Stimulated activated CD4-positive, alpha-beta T cell treated with anti-CD3 and anti-CD28 coated beads, Interleukin-15, amount 100 ng/mL, for 24 hours (primary cell): ENCODE data around the gene GALNT15.

ENCODE experiments used
- DNase-seq: peaks from one replicate; pipeline ENCODE4 v3.0.0-alpha.2; 2020

Gene GALNT15

DNA sequence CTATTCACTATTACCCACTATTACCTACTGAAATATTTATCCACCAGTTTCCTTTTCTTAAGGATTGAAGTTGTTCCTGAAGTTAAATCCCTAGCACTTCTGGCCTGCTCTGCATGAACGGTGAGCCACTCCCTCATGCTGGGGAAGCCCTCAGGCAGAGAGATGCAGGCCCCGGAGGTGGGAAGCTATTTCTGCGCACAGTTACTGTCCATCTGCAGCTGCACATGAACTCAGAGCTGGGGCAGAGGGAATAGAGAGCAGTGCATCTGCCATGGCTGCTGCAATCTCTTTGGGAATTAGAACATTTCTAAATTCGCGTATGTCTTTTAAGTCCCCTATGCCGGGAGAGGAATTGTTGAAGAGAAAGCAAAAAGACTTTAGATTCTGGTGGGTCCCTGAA is 6.3 kb upstream of the GALNT15 start:
- no peak for DNase-seq

DNA sequence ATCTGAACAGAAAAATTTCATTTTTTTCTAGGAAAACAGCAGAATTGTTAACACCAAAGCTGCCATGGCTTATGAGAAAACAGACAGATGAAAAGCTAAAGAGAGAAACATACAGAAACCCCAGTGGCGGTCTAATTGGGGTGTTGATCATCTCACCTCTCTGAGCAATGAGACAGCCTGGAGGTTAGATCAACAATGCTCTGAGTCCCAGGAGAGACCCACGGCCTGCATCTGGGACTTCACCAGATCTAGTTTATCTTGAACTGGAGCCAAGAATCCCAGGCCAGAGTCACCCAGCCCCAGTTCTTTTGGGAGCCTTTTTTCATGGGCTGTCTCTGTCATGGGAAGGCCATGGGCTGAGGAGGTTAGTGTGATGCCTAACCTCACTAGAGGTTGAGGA is 3.5 kb upstream of the GALNT15 start:
- DNase-seq, result no peak

DNA sequence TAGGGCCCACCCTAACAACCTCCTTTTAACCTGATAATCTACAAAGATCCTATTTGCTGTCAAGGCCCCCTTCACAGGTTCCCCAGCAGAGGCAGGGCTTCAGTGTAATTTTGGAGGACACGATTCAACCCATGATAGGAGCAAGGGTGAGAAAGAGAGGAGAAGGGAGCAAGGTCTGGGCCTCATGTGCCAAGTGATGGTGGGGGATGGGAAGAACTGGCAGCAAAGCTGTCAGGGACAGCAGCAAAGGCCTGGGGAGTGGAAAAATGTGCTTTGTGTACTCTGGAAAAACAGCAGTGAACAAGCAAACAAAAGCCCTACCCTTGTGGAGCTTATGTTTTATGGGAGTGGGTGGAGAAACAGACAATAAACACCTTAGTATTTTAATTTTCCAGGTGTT is 2.7 kb upstream of the GALNT15 start:
- no peak for DNase-seq

DNA sequence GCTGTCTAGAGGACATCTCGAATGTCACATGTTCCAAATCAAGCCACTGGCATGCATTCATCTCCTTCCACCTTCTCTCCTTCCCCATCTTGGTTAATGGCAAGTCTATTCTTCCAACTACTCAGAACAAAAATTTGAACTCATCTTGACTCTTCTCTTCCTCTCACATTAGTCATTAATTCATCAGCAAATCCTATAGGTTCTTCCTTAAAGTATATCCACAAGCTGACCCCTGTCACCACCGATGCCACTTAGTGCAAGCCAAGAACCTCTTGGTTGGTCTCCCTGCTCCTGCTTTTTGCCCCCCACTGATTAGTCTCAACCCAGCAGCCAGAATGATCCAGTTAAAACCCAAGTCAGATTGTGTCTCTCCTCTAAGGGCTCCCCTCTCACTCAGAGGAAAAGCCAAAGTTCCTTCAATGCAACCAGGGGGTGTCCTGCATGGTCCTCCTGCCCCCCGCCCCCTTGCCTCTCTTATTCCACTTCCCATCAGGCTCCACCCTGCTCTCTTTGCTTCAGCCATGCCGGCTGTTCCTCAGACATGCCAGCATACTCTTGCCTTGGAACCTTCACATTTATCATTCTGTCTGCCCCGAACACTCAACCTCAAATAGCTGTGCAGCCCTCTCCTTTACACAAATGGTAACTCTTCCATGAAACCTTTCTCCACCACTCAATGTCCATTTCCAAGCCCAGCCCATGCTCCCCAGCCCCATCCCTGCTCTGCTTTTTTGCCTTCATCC is 1.0 kb upstream of the GALNT15 start:
- no peak for DNase-seq

DNA sequence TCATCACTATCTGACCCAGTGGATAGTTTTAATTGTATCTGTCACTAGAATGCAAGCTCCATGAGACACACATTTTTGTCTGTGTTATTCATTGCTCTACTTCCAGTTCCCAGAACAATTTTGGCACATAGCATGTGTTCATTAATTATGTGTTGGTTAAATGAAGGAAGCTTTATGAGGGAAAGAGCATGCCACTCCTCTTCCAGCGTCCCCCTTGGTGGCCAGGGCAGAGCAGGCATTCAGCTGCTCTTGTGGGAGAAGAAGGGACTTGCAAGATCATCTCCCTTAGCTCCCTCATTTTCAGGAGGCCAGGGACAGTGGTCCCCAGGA is 489 bp upstream of the GALNT15 start:
- no peak for DNase-seq

DNA sequence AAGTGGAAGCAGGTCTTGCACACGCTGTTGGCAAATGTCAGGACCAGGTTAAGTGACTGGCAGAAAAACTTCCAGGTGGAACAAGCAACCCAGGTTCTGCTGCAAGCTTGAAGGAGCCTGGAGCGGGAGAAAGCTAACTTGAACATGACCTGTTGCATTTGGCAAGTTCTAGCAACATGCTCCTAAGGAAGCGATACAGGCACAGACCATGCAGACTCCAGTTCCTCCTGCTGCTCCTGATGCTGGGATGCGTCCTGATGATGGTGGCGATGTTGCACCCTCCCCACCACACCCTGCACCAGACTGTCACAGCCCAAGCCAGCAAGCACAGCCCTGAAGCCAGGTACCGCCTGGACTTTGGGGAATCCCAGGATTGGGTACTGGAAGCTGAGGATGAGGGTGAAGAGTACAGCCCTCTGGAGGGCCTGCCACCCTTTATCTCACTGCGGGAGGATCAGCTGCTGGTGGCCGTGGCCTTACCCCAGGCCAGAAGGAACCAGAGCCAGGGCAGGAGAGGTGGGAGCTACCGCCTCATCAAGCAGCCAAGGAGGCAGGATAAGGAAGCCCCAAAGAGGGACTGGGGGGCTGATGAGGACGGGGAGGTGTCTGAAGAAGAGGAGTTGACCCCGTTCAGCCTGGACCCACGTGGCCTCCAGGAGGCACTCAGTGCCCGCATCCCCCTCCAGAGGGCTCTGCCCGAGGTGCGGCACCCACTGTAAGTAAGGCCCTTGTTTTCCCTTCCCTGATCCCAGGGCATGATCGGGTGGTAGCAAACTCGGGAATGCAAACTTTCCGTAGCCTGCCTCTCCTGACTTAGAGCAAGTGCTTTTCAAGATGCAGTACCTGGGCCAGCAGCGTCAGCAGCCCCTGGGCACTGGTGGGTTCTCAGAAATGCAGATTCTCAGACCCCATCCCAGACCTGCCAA is 759 bp downstream of the GALNT15 start:
- no peak for DNase-seq

DNA sequence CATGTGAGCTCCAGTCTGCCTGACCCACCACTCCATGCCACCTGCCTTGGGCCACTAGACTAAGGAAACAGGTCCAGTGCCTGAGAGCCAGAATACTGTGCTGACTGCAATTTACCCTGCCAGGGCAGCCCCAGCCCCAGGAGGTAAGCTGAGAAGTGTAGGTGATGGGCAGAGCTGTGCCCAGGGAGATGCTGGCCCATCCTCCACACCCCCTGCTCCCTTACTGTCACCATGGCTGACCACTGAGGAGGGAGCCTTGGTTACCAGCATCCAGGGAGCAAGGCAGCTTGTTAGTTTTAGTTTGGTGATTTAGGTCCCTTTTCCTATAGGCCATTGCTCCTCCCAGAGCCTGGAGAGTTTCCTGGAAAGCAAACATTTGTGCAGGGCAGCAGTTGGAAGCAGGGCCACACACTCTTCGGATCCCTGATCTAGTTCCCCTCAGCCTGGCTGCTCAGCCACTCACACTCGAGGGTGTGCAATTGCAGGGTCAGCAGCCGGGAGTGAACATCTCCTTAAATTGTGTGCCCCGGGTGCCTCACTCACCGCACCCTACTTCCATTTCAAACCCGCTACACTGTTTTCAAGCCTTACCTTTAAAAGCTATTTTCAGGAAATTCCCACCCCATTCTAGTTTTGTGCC is 2.0 kb downstream of the GALNT15 start:
- no peak for DNase-seq

DNA sequence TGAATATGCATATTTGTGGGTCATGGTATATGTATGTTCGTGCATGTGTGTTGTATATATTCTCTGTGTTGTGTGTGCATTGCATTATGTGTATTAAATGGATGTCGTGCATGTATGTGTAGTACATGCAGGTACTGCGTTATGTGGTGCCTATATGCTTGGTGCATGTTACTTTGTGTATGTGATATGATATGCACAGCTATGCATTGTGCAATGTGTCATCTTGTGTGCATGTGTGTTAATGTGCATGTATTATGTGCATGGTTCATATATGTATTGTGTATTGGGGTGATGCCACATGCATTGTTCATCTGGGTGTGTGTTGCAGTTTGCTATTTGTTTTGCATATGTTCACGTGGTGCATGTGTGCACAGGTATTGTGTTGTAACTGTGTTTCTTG is 2.9 kb downstream of the GALNT15 start:
- no peak for DNase-seq

DNA sequence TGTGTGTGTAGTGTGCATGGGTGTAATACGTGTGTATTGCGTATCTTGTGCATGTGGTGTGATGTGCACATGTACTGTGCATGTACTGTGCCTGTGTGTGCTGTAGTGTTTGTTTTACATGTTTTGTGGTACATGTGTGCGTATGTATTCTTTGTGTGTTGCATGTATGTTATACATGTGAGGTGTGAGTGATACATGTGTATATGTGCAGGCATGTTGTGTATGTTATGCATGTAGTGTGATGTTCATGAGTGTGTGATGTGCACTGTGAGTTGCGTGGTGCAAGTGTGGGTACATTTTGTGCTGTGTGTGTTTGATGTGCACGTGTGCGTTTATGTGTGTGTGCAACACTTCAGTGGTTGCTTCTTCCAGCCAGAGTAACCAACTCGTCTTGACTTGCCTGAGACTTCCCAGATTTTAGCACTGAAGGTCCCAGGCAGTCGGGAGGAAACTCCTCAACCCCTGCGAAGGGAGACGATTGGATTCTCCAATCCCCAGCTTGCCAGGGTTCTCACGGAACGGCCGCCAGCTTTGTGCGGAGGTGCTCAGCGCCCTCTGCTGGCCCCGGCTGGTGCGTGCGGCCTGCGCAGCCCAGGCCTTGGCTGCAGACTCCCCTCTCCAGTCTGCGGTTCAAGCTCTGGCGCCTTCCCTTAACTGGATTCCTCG is 3.6 kb downstream of the GALNT15 start:
- peak; percentile 80 for DNase-seq

DNA sequence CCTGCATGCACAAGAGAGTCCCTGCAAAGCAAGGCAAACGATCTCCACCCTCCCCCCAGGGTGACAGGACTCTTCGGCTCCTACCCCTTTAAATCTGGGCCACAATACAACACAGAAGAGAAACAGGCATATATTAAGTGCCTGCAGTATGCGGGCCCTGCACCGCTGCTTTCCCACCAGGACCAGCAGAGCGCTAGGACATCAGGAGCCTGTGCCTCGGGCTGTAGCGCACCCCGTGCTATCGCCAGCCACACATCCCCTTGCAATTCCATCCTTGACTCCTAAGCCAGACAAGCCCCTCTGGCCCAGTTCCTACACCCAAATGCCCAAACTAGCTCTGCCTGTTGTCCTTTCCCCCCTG is 4.1 kb downstream of the GALNT15 start:
- no peak for DNase-seq

DNA sequence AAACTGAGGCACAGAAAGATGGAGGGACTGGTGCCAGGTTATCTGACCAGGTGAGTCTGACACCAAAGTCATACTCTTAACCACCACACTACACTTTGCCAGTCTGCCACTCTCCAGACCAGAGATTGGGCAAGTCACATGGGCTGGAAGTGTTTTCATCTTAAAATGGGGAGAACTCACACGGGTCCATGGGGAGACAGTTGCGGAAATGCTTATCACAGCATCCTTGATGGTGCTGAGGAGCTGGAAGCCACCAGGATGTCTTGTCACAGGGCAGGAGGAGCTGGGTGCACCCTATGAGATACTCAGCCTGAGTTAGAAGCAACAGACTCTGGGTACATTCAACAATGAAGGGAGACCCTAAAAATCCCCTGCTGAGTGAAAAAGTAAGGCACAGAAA is 4.8 kb downstream of the GALNT15 start:
- DNase-seq, result no peak

DNA sequence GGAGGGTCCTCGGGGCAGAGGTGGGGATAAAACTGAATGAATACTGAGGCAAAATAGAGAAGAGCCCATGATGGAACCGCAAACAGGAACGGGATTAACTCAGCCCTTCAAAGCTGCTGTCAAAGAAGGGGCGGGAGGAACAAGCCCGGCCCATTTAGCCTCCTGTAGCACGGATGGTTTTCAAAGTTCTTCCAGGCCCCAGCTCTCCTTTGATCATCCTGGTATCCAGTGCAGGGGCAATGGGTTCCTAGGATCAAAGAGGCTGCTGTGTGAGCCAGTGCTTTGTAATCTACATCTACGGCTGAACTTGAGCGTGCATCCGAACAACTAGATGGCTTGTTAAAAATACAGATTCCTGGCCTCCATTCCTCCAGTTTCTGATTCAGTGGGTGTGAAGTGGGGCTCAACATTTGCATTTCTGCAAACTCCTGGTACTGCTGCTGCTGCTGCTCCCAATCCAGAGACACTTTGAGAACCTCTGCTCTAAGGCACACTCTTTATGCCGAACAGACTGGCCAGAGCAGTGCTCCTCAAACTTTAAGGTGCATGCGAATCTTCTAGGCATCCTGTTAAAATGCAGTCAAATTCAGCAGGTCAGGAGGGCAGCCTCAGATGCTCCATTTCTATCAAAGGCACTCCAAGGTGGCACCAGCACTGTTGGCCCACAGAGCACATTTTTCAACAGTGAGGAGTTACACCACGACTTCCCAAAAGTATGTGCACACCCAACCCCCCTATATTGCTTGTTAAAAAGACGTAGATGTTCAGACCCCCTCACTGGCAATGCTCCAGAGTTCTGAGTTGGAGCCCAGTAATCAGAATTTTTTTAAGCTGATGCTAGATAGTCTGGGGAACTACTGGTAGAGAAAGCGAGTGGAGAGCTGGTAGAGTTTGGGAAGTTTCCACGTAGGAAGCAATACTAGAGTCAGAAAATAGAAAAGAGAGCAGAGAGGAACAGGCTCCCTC is 5.6 kb downstream of the GALNT15 start:
- no peak for DNase-seq

DNA sequence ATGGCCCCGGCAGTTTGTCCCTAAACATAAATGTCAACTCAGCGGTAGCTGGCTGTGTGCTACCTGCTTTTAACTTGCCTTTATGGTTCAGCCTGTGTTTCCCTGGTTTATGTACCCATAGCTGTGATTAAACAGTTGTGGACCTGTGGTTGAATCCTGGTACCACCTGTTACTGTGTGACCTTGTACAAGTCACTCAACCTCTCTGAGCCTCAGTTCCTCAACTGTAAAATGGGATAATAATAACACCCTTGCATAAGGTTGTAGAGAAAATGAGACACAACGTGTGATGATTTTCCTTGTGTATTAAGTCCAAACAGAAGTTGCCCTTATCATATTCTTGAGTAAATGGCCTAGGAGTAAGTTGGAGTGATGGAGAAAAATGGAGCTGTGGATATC is 6.3 kb downstream of the GALNT15 start:
- DNase-seq, result no peak

DNA sequence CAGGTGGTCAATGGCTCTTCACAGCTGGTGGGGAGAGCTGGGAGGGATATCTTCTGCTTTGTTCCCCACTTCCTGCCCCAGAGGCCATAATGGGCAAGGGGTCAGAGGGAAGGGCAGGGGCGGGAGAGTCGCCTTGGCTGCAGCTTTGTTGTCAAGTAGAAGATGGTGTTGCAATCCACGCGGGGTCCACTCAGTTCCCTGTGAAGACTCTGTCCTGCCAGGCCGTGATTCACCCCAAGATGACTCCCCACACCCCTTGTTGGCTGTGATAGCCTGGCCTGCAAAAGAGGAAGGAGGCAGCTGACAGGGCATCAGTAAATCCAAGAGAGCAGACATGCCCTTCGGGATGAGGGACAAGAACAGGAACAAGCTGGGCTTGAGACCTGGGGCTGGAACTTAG is 6.9 kb downstream of the GALNT15 start:
- DNase-seq, result no peak

DNA sequence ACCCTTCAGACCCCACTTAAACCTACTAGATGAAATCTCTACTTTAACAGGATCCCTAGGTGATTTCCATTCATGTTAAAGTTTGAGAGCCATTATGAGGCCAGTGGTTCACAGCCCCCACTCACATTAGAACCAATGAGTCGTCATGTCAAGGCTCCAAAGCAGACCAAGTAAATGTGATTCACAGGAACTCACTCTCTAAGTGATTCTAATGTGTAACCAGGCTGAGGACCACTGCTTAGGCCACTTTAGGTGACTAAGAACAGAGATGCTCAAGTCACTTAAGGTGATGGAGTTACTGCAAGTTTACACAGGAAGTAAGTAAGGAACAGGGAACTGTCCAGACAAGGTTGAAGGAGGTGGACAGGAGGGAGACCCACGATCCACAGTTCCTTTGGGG is 7.7 kb downstream of the GALNT15 start:
- DNase-seq, result no peak

DNA sequence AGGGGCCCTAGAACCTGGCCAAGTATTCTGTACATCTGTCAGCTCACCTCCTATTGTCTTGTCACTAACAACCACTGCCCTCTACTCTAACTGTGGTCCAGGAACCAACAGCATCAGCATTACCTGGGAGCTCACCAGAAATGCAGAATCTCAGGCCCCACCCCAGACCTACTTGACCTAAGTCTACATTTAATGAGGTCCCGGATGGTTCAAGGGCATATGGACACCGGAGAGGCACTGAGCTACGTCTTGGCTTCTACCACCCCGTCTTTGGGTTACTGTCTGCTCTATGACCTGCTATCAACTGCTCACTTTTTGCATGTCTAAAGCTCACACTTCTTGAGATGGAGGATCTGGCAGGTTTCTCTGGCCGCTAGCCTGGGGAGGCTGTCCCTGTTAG is 8.1 kb downstream of the GALNT15 start:
- DNase-seq, result no peak

DNA sequence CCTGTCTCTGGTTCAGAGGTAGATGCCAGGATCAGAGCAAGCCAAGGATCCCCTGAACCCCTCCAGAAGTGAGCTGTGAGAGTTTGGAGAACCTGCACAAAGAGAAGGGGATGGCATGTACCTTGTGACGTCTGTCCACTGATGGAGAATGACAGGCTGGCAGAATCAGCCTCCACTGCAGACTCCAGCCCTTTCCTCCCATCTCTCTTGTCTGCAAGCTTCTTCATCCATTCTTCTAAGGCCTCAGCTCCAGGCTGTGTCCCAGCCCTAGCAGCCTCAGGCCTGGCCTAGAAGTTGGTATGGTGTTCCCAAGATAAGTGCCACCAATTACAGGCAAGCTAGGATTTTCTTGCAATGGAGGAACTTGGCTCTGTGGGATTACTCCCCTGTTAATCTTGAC is 8.6 kb downstream of the GALNT15 start:
- DNase-seq, result no peak

DNA sequence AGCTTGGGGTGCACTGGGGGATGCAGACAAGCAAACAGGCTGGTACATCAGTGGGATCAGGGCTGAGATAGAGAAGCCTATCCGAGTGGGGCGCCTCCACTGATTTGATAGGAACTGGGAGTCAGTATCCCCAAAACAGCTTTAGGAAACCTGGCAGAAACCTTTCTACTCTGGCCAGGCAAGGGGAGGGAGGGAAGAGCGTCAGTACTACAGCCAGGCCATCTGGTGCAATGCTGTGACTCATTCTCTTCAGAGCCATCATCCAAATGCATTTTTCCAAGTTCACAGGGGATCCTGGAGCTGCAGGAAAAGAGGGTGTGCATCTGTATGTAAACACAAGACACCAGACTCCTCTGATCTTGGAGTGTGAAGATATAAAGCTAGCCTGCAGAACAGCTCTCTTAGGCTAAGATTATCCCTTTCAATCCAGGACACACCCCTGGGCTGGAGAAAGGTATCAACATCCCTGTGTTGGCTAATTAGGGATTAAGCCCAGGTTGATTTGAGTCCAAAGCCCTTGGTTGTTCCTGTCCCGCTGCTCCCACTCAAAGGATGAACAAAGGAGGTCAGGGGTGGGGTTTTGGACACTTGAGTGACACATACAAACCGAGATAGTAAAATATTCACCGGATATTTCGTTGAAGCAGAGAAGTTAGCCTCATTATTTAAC is 9.3 kb downstream of the GALNT15 start:
- no peak for DNase-seq

DNA sequence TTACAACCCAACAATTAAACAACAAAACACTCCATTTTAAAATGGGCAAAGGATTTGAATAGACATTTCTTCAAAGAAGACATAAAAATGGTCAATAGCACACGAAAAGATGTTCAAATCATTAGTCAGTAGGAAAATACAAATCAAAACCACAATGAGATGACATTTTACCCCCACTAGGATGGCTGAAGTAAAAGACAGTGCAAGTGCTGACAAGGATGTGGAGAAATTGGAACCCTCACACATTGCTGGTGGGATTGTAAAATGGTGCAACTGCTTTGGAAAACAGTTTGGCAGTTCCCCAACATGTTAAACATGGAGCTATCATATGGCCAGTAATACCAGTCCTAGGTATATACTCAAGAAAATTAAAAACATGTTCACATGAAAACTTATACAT is 11.6 kb downstream of the GALNT15 start:
- no peak for DNase-seq

DNA sequence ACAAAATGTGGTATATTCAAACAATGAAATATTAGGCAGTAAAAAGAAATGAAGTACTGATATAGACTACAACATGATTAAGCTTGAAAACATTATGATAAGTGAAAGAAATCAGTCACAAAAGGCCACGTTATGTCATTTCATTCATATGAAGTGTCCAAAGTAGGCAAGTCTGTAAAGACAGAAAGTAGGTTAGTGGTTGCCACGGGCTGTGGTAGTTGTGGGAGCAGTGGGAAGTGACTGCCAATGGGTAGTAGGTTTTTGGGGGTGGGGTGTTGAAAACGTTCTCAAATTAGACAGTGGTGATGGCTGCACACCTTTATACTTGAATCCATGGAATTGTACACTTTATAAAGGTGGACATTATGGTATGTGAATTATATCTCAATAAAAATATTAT is 12.1 kb downstream of the GALNT15 start:
- DNase-seq, result no peak

DNA sequence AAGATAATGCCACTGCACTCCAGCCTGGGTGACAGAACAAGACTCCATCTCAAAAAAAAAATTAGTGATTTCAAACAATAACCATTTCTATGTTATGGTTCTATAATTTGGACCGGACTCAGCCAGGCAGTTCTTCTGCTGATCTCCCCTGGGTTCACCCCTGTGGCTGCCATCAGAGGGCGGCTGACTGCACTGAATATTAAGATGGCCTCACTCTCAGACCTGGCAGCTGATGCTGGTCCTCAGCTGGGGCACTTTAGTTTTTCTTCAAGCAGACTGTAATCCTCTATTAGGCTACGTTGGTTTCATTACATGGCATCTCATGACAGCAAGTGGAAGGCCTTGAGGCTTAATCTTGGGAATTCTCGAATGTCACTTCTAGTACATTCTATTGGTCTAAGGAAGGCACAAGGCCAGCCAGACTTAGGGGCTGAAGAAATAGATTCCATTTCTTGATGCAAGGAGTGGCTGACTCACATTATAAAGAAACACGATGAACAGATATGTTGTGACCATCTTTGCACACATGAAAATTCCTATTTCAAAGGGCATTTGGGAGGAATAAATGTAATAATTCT is 12.8 kb downstream of the GALNT15 start:
- DNase-seq, result no peak
